ENCODE data around the gene KRT38.

DNA sequence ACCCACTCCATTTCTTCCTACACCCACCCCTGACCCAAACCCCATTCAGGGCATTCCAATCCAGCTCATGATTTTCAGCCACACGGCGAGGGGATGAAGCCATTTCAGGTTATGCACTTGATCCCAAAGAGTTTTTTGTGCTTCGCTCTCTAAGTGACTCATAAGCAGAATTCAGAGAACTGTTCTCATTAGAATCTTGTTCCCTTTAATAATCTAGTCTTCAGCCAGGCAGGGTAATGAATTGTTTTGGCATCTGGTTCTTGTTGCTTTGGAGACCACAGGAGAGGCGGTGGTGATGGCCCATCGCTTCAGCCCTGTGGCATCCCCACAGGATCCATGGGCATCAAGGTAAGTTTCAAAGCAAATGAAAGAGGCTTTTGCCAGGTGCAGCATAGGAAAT lies 38.6 kb downstream of the KRT38 start:
- TF ChIP-seq TAF1 (IDR thresholded peaks at IDR 0.05; ENCODE audit: low read depth, low read length), result no peak
- TF ChIP-seq POLR2AphosphoS5 (IDR thresholded peaks at IDR 0.05; ENCODE audit: low read depth, low read length), result no peak
- TF ChIP-seq POLR2A (IDR thresholded peaks at IDR 0.05; ENCODE audit: low read depth, low read length), result no peak
- no peak for TF ChIP-seq SPI1 (IDR thresholded peaks at IDR 0.05; ENCODE audit: low read depth, low read length)
- no peak for TF ChIP-seq POU2F2 (IDR thresholded peaks at IDR 0.05; ENCODE audit: low read depth, low read length)
- no peak for TF ChIP-seq PAX5 (IDR thresholded peaks at IDR 0.05; ENCODE audit: insufficient read depth, low read length, severe bottlenecking)

Data from GM12891 (cell line).